Measurements from ENCODE around the gene IGIP.

The IGIP gene

DNA sequence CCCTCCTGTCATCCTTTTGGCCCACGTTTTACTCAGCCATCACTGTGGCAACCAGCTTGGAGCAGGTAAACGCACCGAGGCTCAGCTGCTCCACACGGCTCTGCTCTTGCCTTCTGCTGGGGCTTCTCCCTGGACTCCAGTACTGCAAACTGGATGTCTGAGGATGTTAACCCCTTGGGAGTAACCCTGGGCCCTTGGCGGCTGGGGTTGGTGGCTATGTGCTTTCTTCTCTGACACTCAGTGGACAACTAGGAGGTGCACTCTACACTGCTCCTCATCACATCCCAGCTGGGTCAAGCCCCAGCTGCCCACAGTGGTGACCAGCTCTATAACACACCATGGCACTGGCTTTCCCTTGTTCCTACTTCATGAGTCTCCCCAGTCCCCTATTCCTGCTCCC is 37.0 kb downstream of the IGIP start:
- ATAC-seq: no peak
- TF ChIP-seq SNAI2 (CRISPR knock-in tag; IDR thresholded peaks at IDR 0.05) (no peak), PATZ1 (CRISPR knock-in tag; IDR thresholded peaks at IDR 0.05; ENCODE audit: borderline replicate concordance) (no peak), ZNF8 (CRISPR knock-in tag; IDR thresholded peaks at IDR 0.05) (no peak)

DNA sequence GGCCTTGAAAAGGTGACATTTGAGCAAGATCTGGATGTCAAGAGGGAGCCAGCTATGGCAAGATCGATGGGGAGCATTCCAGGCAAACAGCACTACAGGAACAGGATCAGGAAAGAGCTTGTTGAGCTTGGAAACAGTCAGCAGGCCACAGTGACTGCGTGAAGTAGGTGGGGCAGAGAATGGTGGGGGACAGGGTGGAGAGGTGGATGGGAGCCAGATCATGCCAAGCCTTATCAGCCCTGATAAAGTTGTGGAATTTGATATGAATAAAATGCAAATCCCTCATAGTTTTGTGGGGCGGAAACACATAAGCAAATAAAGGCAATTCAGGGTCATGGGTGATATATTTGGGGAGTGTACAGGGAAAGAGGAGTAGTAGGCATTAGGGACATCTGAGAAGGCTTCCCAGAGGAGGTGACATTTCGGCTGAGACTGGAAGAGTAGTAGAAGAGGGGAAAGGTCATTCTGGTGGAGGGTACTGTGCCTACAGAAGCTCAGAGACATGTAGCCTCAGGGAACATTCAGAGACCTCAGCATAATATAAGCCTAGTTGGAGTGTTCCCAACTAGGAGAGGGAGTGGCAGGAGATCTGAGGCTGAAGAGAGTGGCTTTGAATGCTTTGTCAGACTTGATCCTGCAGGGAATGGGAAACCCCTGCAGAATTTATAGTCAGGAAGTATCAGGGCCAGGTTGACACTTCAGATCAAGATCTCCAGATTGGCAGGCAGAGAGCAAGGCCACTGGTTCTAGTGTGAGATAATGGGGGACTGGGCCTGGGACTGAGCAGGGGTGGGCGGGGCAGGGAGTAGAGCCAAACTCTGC is 39.6 kb downstream of the IGIP start:
- TF ChIP-seq ZFP30 (CRISPR knock-in tag; IDR thresholded peaks at IDR 0.05): no peak
- no peak for TF ChIP-seq TSHZ2 (CRISPR knock-in tag; IDR thresholded peaks at IDR 0.05)
- no peak for TF ChIP-seq SNAI2 (CRISPR knock-in tag; IDR thresholded peaks at IDR 0.05)
- TF ChIP-seq ZNF70 (CRISPR knock-in tag; IDR thresholded peaks at IDR 0.05): no peak
- no peak for TF ChIP-seq OSR1 (CRISPR knock-in tag; IDR thresholded peaks at IDR 0.05)
- TF ChIP-seq, protein P1, sequence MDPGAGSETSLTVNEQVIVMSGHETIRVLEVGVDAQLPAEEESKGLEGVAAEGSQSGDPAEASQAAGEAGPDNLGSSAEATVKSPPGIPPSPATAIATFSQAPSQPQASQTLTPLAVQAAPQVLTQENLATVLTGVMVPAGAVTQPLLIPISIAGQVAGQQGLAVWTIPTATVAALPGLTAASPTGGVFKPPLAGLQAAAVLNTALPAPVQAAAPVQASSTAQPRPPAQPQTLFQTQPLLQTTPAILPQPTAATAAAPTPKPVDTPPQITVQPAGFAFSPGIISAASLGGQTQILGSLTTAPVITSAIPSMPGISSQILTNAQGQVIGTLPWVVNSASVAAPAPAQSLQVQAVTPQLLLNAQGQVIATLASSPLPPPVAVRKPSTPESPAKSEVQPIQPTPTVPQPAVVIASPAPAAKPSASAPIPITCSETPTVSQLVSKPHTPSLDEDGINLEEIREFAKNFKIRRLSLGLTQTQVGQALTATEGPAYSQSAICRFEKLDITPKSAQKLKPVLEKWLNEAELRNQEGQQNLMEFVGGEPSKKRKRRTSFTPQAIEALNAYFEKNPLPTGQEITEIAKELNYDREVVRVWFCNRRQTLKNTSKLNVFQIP (CRISPR knock-in tag; IDR thresholded peaks at IDR 0.05; ENCODE audit: borderline replicate concordance, low read depth): no peak
- no peak for TF ChIP-seq PATZ1 (CRISPR knock-in tag; IDR thresholded peaks at IDR 0.05; ENCODE audit: borderline replicate concordance)
- TF ChIP-seq ZFP3 (CRISPR knock-in tag; IDR thresholded peaks at IDR 0.05): no peak
- TF ChIP-seq ZC3H10 (CRISPR knock-in tag; IDR thresholded peaks at IDR 0.05): no peak
- TF ChIP-seq ARNTL (CRISPR knock-in tag; IDR thresholded peaks at IDR 0.05; ENCODE audit: borderline replicate concordance, low read depth): no peak
- no peak for TF ChIP-seq RARB (CRISPR knock-in tag; IDR thresholded peaks at IDR 0.05)
- TF ChIP-seq PPARA (CRISPR knock-in tag; IDR thresholded peaks at IDR 0.05; ENCODE audit: borderline replicate concordance): no peak
- no peak for TF ChIP-seq ISL1 (CRISPR knock-in tag; IDR thresholded peaks at IDR 0.05)
- no peak for TF ChIP-seq ESRRG (CRISPR knock-in tag; IDR thresholded peaks at IDR 0.05)
- no peak for TF ChIP-seq TCF4 (CRISPR knock-in tag; IDR thresholded peaks at IDR 0.05; ENCODE audit: borderline replicate concordance)
- TF ChIP-seq TOX (CRISPR knock-in tag; IDR thresholded peaks at IDR 0.05; ENCODE audit: borderline replicate concordance): no peak
- TF ChIP-seq, protein P2, sequence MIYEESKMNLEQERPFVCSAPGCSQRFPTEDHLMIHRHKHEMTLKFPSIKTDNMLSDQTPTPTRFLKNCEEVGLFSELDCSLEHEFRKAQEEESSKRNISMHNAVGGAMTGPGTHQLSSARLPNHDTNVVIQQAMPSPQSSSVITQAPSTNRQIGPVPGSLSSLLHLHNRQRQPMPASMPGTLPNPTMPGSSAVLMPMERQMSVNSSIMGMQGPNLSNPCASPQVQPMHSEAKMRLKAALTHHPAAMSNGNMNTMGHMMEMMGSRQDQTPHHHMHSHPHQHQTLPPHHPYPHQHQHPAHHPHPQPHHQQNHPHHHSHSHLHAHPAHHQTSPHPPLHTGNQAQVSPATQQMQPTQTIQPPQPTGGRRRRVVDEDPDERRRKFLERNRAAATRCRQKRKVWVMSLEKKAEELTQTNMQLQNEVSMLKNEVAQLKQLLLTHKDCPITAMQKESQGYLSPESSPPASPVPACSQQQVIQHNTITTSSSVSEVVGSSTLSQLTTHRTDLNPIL (CRISPR knock-in tag; IDR thresholded peaks at IDR 0.05; ENCODE audit: low read depth): no peak
- TF ChIP-seq, protein P3, sequence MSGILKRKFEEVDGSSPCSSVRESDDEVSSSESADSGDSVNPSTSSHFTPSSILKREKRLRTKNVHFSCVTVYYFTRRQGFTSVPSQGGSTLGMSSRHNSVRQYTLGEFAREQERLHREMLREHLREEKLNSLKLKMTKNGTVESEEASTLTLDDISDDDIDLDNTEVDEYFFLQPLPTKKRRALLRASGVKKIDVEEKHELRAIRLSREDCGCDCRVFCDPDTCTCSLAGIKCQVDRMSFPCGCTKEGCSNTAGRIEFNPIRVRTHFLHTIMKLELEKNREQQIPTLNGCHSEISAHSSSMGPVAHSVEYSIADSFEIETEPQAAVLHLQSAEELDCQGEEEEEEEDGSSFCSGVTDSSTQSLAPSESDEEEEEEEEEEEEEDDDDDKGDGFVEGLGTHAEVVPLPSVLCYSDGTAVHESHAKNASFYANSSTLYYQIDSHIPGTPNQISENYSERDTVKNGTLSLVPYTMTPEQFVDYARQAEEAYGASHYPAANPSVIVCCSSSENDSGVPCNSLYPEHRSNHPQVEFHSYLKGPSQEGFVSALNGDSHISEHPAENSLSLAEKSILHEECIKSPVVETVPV (CRISPR knock-in tag; IDR thresholded peaks at IDR 0.05): no peak
- ATAC-seq: no peak
